RWPE2 (cell line): ENCODE results near the gene APLP2.

Source experiments
- ATAC-seq: fragments of 200-7000 bp; cut with Tn5 transposase; 3 replicates; pipeline ENCODE4 v1.9.1; 2021; ENCODE audit warnings: low read depth
- DNase-seq: peaks from one replicate; pipeline ENCODE4 v3.0.0-alpha.2; 2020; ENCODE audit warnings: low spot score
- H3K27ac ChIP-seq: fragments of 450-650 bp; 2 replicates; pipeline ENCODE4 v1.5.1; 2017; ENCODE audit warnings: mild to moderate bottlenecking; ENCODE audit not compliant: poor library complexity, severe bottlenecking
- H3K27me3 ChIP-seq: fragments of 250-450 bp; sonication (Bioruptor Pico); 2 replicates; pipeline ENCODE4 v1.5.1; 2021; ENCODE audit warnings: mild to moderate bottlenecking, moderate library complexity; ENCODE audit not compliant: insufficient read depth, poor library complexity, severe bottlenecking
- H3K36me3 ChIP-seq: fragments of 250-450 bp; sonication (Bioruptor Pico); 2 replicates; pipeline ENCODE4 v1.5.1; 2020; ENCODE audit warnings: low read depth, mild to moderate bottlenecking, moderate library complexity
- H3K4me1 ChIP-seq: fragments of 250-450 bp; sonication (Bioruptor Pico); 2 replicates; pipeline ENCODE4 v1.5.1; 2021; ENCODE audit warnings: mild to moderate bottlenecking, moderate library complexity; ENCODE audit not compliant: insufficient read depth, poor library complexity, severe bottlenecking
- H3K4me3 ChIP-seq: fragments of 250-450 bp; sonication (Bioruptor Pico); 2 replicates; pipeline ENCODE4 v1.5.1; 2021; ENCODE audit warnings: mild to moderate bottlenecking, moderate library complexity; ENCODE audit not compliant: severe bottlenecking
- H3K9me3 ChIP-seq: fragments of 250-450 bp; sonication (Bioruptor Pico); 2 replicates; pipeline ENCODE4 v1.5.1; 2021; ENCODE audit warnings: mild to moderate bottlenecking, moderate library complexity; ENCODE audit not compliant: severe bottlenecking
- CTCF ChIP-seq: fragments of 450-650 bp; IDR thresholded peaks from one replicate; pipeline ENCODE4 v1.5.1; 2017; ENCODE audit warnings: mild to moderate bottlenecking, moderate library complexity; ENCODE audit not compliant: poor library complexity, severe bottlenecking

Gene APLP2

GRCh38 chr11:130024361-130024760, 45.3 kb upstream of the APLP2 start:
- no peaks in the 10 kb centered on the region for H3K9me3 ChIP-seq
- peak overlapping the region; percentile 82 for H3K27ac ChIP-seq
- H3K4me3 ChIP-seq, result no peak overlapping the region
- H3K4me1 ChIP-seq, result peaks cover 23% of the 10 kb centered on the region
- TF ChIP-seq CTCF, result no peak
- H3K27me3 ChIP-seq, result no peaks in the 10 kb centered on the region
- no peak for DNase-seq
- ATAC-seq, result no peak
- H3K36me3 ChIP-seq, result no peaks in the 10 kb centered on the region

GRCh38 chr11:130025371-130025770, 44.3 kb upstream of the APLP2 start:
- no peak overlapping the region for H3K4me3 ChIP-seq
- TF ChIP-seq CTCF, result no peak
- no peak overlapping the region for H3K27ac ChIP-seq
- no peak for ATAC-seq
- H3K27me3 ChIP-seq, result no peaks in the 10 kb centered on the region
- H3K4me1 ChIP-seq, result peaks cover 23% of the 10 kb centered on the region
- no peaks in the 10 kb centered on the region for H3K36me3 ChIP-seq
- DNase-seq, result no peak
- no peaks in the 10 kb centered on the region for H3K9me3 ChIP-seq

GRCh38 chr11:130029137-130029536, 40.6 kb upstream of the APLP2 start:
- Histone ChIP-seq H3K27ac (peak overlapping the region; percentile 30), H3K9me3 (no peaks in the 10 kb centered on the region), H3K4me1 (peaks cover 13% of the 10 kb centered on the region), H3K4me3 (no peak overlapping the region), H3K27me3 (no peaks in the 10 kb centered on the region), H3K36me3 (no peaks in the 10 kb centered on the region)
- DNase-seq (no peak), ATAC-seq (peak; percentile 60; the same call in 2 of the 3 replicates)
- no peak for TF ChIP-seq CTCF

- Histone ChIP-seq H3K27me3 (no peaks in the 10 kb centered on the region), H3K4me1 (peaks cover 13% of the 10 kb centered on the region), H3K4me3 (no peak overlapping the region), H3K27ac (no peak overlapping the region), H3K36me3 (no peaks in the 10 kb centered on the region), H3K9me3 (no peaks in the 10 kb centered on the region)
- no peak for TF ChIP-seq CTCF
- DNase-seq (no peak), ATAC-seq (no peak)
Measured at GRCh38 chr11:130031056-130031455, 38.6 kb upstream of the APLP2 start.

GRCh38 chr11:130031945-130032344, 37.7 kb upstream of the APLP2 start:
- TF ChIP-seq CTCF, result no peak
- peaks cover 20% of the 10 kb centered on the region for H3K4me1 ChIP-seq
- no peak overlapping the region for H3K27ac ChIP-seq
- H3K4me3 ChIP-seq, result no peak overlapping the region
- DNase-seq (no peak), ATAC-seq (no peak)
- no peaks in the 10 kb centered on the region for H3K36me3 ChIP-seq
- no peaks in the 10 kb centered on the region for H3K27me3 ChIP-seq
- H3K9me3 ChIP-seq, result no peaks in the 10 kb centered on the region
